Measurements from ENCODE around the gene FAM124A. TPM values are rescaled to one million over a fixed set of nuclear protein-coding genes. Genes with fewer than 3 reads are reported as not detected.

The FAM124A gene
- total RNA-seq, 5 donors from 2014 or later (not counting 1 experiment from before 2014, with no cell fraction given) = 0.09 TPM; not detected in 4

DNA sequence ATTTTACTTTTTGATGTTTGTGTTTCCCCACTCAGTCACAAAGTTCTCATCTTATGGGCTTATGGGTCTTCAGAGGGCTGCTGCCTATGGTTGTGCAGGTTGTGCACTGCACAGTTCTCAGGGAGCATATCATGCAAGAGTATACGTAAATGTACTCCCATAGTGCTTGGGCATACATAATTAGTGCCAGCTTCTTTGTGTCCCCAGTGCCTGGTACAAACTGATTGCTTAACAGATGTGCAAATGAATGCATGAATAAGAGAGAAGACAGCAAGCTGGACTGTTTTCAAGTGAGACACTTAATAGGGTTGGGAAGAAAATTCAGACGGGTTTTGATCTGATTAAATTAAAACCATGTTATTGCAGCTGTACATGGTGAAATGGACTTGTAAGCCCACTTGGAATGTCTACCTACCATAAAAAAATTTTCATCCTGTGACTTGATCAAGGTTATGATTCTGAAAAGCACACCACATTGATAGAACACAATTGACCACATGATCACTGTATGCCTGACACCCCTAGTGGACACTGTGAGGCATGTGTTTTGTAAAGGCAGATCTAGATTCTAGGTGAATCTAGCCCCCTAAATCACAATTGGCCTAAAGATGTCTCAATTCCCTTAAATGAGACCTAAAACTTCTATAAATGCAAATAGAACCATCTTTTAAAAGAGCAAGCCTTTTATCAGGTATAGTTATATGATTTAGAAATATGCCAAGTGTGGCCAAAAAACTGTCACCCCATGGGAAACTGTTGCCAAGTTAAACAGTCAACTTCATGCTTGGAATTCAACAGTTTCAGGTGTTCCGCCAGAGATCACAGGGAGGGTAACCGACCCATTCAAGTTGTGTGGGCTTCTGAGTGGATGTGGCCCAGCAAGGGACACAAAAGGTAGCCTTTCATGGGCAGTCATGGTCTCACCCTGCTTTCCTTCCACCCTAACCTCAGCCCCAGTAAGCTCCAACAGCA, 27.9 kb downstream of the FAM124A start:
- no peaks in the 10 kb centered on the region for H3K4me1 ChIP-seq (ENCODE audit: control insufficient read depth in 1 of 2, extremely low read depth in 1 of 2, insufficient read depth in 2 of 2, low read length in 2 of 2)
- no peaks in the 10 kb centered on the region for H3K4me1 Mint-ChIP-seq
- ChIA-PET POLR2A (no interaction called here), CTCF (no interaction called here)
- ATAC-seq (replicated peaks in 1 of 4) (no peak), DNase-seq (no peak)
- H3K36me3 Mint-ChIP-seq = no peaks in the 10 kb centered on the region
- whole genome bisulfite sequencing (ENCODE audit: insufficient coverage) = 85% methylated on average over 2 of the region's 4 CpGs
- H3K27ac Mint-ChIP-seq = no peak overlapping the region
- H3K9me3 Mint-ChIP-seq = no peaks in the 10 kb centered on the region
- no peak overlapping the region for H3K27ac ChIP-seq (ENCODE audit: low read length)
- no peaks in the 10 kb centered on the region for H3K9me3 ChIP-seq
- peaks cover 0 to 12% of the 10 kb centered on the region in 2 experiments for H3K27me3 ChIP-seq (replicated peaks in 1 of 2; ENCODE audit: control insufficient read depth in 2 of 2, extremely low read depth in 1 of 2, insufficient read depth in 2 of 2, low read length in 1 of 2)
- peaks cover 0 to 1% of the 10 kb centered on the region in 2 donors for H3K27me3 Mint-ChIP-seq
- no peak overlapping the region for H3K4me3 Mint-ChIP-seq
- H3K36me3 ChIP-seq (ENCODE audit: control insufficient read depth in 2 of 2, extremely low read depth in 1 of 2, insufficient read depth in 1 of 2, low read length in 1 of 2) = no peaks in the 10 kb centered on the region
- no peak overlapping the region for H3K4me3 ChIP-seq (ENCODE audit: control insufficient read depth in 1 of 2, extremely low read depth in 1 of 2, low read length in 1 of 2)

DNA sequence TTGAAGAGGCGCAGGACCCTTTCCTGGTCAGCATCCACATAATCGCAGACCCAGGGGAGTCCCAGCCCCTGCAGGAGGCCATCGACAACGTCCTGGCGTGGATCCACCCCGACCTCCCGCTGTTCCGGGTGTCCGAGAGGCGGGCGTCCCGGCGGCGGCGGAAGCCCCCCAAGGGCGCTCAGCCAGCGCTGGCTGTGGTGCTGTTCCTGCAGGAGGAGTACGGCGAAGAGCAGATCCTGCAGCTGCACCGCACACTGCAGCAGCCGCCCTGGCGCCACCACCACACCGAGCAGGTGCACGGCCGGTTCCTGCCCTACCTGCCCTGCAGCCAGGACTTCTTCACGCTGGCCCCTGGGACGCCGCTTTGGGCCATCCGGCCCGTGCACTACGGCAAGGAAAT, 29.3 kb downstream of the FAM124A start:
- no peak for ATAC-seq (replicated peaks in 1 of 4)
- CTCF ChIA-PET = no interaction called here
- H3K4me3 Mint-ChIP-seq = no peak overlapping the region

DNA sequence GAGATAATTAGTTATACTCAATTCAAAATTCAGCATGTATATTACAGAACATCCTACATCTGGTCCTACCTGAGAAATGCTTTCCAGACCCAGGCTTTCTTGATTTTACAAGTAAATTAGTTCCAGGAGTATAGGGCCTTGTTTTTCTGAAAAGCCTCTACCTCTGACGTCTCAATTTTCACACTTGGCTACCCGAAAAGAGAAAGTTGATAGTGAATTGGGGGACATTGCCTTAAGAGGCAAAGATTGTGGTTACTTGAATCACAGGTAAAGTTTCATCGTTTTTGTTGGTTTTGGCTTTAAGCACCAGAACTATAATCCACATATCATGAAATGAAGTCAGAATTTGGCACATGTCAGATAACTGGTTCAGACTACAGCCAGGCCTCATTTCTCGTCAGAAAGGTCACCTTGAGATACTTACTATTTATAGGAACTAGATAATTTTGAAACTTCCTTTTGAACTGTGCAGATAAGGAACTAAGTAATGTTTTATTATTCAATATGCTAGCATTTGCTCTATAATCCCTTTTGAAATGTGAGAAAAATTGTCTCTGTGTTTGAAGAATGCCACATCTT, 30.8 kb downstream of the FAM124A start:
- no CpG with 5 or more reads among the region's 4 CpGs for WGBS (ENCODE audit: insufficient coverage)
- Histone ChIP-seq H3K27ac (ENCODE audit: low read length) (no peak overlapping the region), H3K9me3 (no peaks in the 10 kb centered on the region), H3K4me1 (ENCODE audit: control insufficient read depth in 1 of 2, extremely low read depth in 1 of 2, insufficient read depth in 2 of 2, low read length in 2 of 2) (no peaks in the 10 kb centered on the region), H3K4me3 (ENCODE audit: control insufficient read depth in 1 of 2, extremely low read depth in 1 of 2, low read length in 1 of 2) (no peak overlapping the region), H3K27me3 (replicated peaks in 1 of 2; ENCODE audit: control insufficient read depth in 2 of 2, extremely low read depth in 1 of 2, insufficient read depth in 2 of 2, low read length in 1 of 2) (peaks cover 0 to 3% of the 10 kb centered on the region in 2 experiments), H3K36me3 (ENCODE audit: control insufficient read depth in 2 of 2, extremely low read depth in 1 of 2, insufficient read depth in 1 of 2, low read length in 1 of 2) (no peaks in the 10 kb centered on the region)
- Mint-ChIP-seq H3K4me1 (no peaks in the 10 kb centered on the region), H3K27me3 (peaks cover 0 to 1% of the 10 kb centered on the region in 2 donors), H3K4me3 (no peak overlapping the region), H3K27ac (no peak overlapping the region), H3K36me3 (no peaks in the 10 kb centered on the region), H3K9me3 (no peaks in the 10 kb centered on the region)
- ATAC-seq (replicated peaks in 1 of 4) (no peak), DNase-seq (no peak)
- POLR2A ChIA-PET = no interaction called here
- CTCF ChIA-PET = interaction anchor here in 1 of 2 donors (0.6 kb wide), 1 partner anchor 30 kb away, joined by 3 read pairs; no protein-coding TSS in a partner anchor

More for the DNA sequence above, 29.3 kb downstream of the FAM124A start:
- Histone ChIP-seq H3K9me3 (no peaks in the 10 kb centered on the region), H3K4me3 (ENCODE audit: control insufficient read depth in 1 of 2, extremely low read depth in 1 of 2, low read length in 1 of 2) (no peak overlapping the region), H3K27me3 (replicated peaks in 1 of 2; ENCODE audit: control insufficient read depth in 2 of 2, extremely low read depth in 1 of 2, insufficient read depth in 2 of 2, low read length in 1 of 2) (peaks cover 0 to 9% of the 10 kb centered on the region in 2 experiments), H3K36me3 (ENCODE audit: control insufficient read depth in 2 of 2, extremely low read depth in 1 of 2, insufficient read depth in 1 of 2, low read length in 1 of 2) (no peaks in the 10 kb centered on the region), H3K27ac (ENCODE audit: low read length) (no peak overlapping the region), H3K4me1 (ENCODE audit: control insufficient read depth in 1 of 2, extremely low read depth in 1 of 2, insufficient read depth in 2 of 2, low read length in 2 of 2) (no peaks in the 10 kb centered on the region)
- POLR2A ChIA-PET = no interaction called here
- H3K27ac Mint-ChIP-seq = no peak overlapping the region
- H3K9me3 Mint-ChIP-seq = no peaks in the 10 kb centered on the region
- H3K4me1 Mint-ChIP-seq = no peaks in the 10 kb centered on the region
- peaks cover 0 to 1% of the 10 kb centered on the region in 2 donors for H3K27me3 Mint-ChIP-seq
- WGBS (ENCODE audit: insufficient coverage) = 96% methylated on average over 31 of the region's 31 CpGs
- no peak for DNase-seq
- H3K36me3 Mint-ChIP-seq = no peaks in the 10 kb centered on the region

DNA sequence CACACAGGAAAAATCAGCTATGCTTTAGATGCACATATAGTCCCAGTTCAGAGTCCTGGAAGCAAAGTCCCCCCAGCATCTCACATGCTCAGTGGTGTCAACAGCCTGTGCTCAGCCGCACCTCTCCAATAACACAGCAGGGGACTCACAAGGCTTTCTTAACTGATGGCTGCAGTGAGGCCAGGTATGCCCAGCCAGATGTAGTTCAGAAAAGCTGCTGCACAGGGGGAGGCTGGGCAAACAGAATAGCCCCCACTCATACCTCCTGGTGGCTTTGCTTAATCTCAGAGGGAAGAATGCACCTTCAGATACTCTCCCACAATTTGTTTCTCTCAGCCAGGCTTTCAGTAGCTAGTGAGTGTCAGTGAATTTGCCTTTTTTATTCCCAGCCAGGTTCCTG, 33.4 kb downstream of the FAM124A start:
- POLR2A ChIA-PET = no interaction called here
- CTCF ChIA-PET = no interaction called here
- DNase-seq (no peak), ATAC-seq (replicated peaks in 1 of 4) (no peak)
- 88% methylated on average over 1 of the region's 1 CpG for WGBS (ENCODE audit: insufficient coverage)
- Mint-ChIP-seq H3K27me3 (peaks cover 0 to 3% of the 10 kb centered on the region in 2 donors), H3K9me3 (no peaks in the 10 kb centered on the region), H3K4me3 (no peak overlapping the region), H3K36me3 (no peaks in the 10 kb centered on the region), H3K4me1 (no peaks in the 10 kb centered on the region), H3K27ac (no peak overlapping the region)
- Histone ChIP-seq H3K4me1 (ENCODE audit: control insufficient read depth in 1 of 2, extremely low read depth in 1 of 2, insufficient read depth in 2 of 2, low read length in 2 of 2) (no peaks in the 10 kb centered on the region), H3K9me3 (no peaks in the 10 kb centered on the region), H3K4me3 (ENCODE audit: control insufficient read depth in 1 of 2, extremely low read depth in 1 of 2, low read length in 1 of 2) (no peak overlapping the region), H3K27ac (ENCODE audit: low read length) (no peak overlapping the region), H3K27me3 (replicated peaks in 1 of 2; ENCODE audit: control insufficient read depth in 2 of 2, extremely low read depth in 1 of 2, insufficient read depth in 2 of 2, low read length in 1 of 2) (peaks cover 0 to 3% of the 10 kb centered on the region in 2 experiments), H3K36me3 (ENCODE audit: control insufficient read depth in 2 of 2, extremely low read depth in 1 of 2, insufficient read depth in 1 of 2, low read length in 1 of 2) (no peaks in the 10 kb centered on the region)

DNA sequence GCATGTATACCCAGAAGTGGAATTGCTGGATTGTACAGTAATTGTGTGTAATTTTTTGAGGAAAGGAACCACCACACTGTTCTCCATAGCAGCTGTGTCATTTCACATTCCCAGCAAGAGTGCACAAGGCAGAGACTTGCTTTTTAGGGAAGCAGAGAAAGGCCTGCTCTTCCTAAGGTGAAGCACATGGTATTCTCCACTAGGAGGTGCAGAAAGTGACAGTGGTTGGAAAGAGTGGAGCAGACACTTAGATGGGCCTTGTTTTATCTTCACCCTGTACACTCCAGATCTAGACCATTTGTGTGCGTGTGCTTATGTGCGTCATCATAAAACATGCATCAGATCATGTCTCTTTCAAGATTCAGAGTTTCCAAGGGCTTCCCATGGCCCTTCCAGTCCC, 35.0 kb downstream of the FAM124A start:
- Histone ChIP-seq H3K27ac (ENCODE audit: low read length) (no peak overlapping the region), H3K4me3 (ENCODE audit: control insufficient read depth in 1 of 2, extremely low read depth in 1 of 2, low read length in 1 of 2) (no peak overlapping the region), H3K36me3 (ENCODE audit: control insufficient read depth in 2 of 2, extremely low read depth in 1 of 2, insufficient read depth in 1 of 2, low read length in 1 of 2) (no peaks in the 10 kb centered on the region), H3K4me1 (ENCODE audit: control insufficient read depth in 1 of 2, extremely low read depth in 1 of 2, insufficient read depth in 2 of 2, low read length in 2 of 2) (no peaks in the 10 kb centered on the region), H3K27me3 (replicated peaks in 1 of 2; ENCODE audit: control insufficient read depth in 2 of 2, extremely low read depth in 1 of 2, insufficient read depth in 2 of 2, low read length in 1 of 2) (no peaks in the 10 kb centered on the region), H3K9me3 (no peaks in the 10 kb centered on the region)
- no peak for ATAC-seq (replicated peaks in 1 of 4)
- Mint-ChIP-seq H3K27ac (no peak overlapping the region), H3K4me3 (no peak overlapping the region), H3K36me3 (no peaks in the 10 kb centered on the region), H3K4me1 (no peaks in the 10 kb centered on the region), H3K9me3 (no peaks in the 10 kb centered on the region), H3K27me3 (peaks cover 0 to 2% of the 10 kb centered on the region in 2 donors)
- no peak for DNase-seq
- CTCF ChIA-PET = no interaction called here
- 92% methylated on average over 2 of the region's 2 CpGs for WGBS (ENCODE audit: insufficient coverage)
- POLR2A ChIA-PET = no interaction called here

DNA sequence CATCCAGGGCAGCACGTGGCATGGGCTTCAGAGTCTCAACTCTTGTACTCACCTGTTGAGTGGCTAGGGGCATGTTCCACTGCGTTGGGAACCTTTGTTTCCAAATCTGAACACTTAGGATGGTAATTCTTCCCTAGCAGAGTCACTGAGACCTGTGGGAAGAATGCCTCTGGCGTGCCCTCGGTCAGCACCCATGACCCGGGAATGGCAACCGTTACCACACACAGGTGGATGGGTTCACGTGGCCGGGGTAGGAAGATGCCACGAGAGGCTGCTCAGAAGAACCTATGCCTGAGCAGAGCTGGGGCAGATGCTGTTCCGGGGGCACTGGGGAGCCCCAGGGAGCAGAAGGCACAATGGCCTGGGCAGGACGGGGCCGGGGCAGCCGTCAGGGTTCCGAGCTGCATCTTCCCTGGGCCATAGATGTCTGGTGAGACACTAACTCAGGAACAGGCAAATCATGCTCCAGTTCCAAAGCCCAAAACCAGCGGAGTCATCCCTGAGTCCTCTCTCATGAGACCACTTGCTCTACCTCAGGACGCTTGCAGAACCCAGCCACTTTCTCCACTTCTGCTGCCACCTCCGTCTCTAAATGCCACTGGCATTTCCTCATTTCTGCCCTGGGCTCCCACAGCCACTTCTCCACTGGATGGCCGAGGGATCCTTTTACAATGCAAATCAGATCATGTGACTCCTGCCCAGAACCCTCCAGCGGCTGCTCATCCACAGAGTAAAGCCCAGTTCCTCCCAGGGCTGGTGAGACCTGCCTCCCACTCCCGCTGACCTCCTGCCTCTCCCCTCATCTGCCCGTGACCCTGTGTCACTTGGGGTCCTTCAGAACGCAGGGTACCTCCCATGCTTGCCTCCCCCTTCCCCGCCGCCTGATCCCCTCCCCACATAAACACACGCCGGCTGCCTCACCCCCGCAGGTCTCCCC, 36.7 kb downstream of the FAM124A start:
- H3K4me3 ChIP-seq (ENCODE audit: control insufficient read depth in 1 of 2, extremely low read depth in 1 of 2, low read length in 1 of 2) = no peak overlapping the region
- POLR2A ChIA-PET = no interaction called here
- Mint-ChIP-seq H3K27me3 (peaks cover 0 to 2% of the 10 kb centered on the region in 2 donors), H3K9me3 (no peaks in the 10 kb centered on the region), H3K4me3 (no peak overlapping the region), H3K4me1 (no peaks in the 10 kb centered on the region), H3K36me3 (no peaks in the 10 kb centered on the region), H3K27ac (no peak overlapping the region)
- ATAC-seq (replicated peaks in 1 of 4) = no peak
- H3K27ac ChIP-seq (ENCODE audit: low read length) = no peak overlapping the region
- no peaks in the 10 kb centered on the region for H3K9me3 ChIP-seq
- WGBS (ENCODE audit: insufficient coverage) = 85% methylated on average over 26 of the region's 27 CpGs
- H3K36me3 ChIP-seq (ENCODE audit: control insufficient read depth in 2 of 2, extremely low read depth in 1 of 2, insufficient read depth in 1 of 2, low read length in 1 of 2) = no peaks in the 10 kb centered on the region
- CTCF ChIA-PET = no interaction called here
- no peak for DNase-seq
- peaks cover 0 to 8% of the 10 kb centered on the region in 2 experiments for H3K27me3 ChIP-seq (replicated peaks in 1 of 2; ENCODE audit: control insufficient read depth in 2 of 2, extremely low read depth in 1 of 2, insufficient read depth in 2 of 2, low read length in 1 of 2)
- H3K4me1 ChIP-seq (ENCODE audit: control insufficient read depth in 1 of 2, extremely low read depth in 1 of 2, insufficient read depth in 2 of 2, low read length in 2 of 2) = no peaks in the 10 kb centered on the region
